Forelimb muscle (tissue), 1 donor: Measurements from ENCODE around the gene PRRT4. TPM values are rescaled to one million over a fixed set of nuclear protein-coding genes. Genes with fewer than 3 reads are reported as not detected.

Source experiments
- DNase-seq: peaks from one replicate; pipeline ENCODE4 v3.0.0-alpha.2; 2013; ENCODE audit warnings: low read depth
- polyA plus RNA-seq: library from polyadenylated mRNA; unstranded; fragments of 120-200 nt; gene quantifications from one replicate; pipeline ENCODE4 v1.2.1, GENCODE V29; 2013; ENCODE audit not compliant: insufficient read length

Gene PRRT4
- polyA plus RNA-seq, 1 donor = 30.9 TPM

- no peak for DNase-seq
These were observed 12.6 kb upstream of the PRRT4 start for GRCh38 chr7:128374041-128374440.

DNA sequence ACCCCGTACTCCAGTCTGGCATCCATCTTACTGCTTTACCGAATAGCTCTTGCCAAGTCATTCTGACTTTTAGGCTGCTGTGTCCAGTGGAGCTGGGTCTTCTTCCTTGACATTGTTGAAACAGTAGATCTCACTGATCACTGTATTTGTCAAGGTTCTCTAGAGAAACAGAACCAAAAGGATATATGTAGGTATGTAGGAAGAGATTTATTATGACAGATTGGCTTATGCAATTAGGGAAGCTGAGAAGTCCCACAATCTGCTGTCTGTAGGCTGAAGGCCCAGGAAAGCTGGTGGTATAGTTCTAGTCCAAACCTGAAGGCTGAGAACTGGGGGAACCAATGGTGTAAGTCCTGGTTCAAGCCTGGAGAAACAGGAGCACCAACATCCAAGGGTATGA lies 12.1 kb upstream of the PRRT4 start:
- no peak for DNase-seq

- DNase-seq = no peak
These were observed 9.0 kb upstream of the PRRT4 start for GRCh38 chr7:128370491-128370890.

DNA sequence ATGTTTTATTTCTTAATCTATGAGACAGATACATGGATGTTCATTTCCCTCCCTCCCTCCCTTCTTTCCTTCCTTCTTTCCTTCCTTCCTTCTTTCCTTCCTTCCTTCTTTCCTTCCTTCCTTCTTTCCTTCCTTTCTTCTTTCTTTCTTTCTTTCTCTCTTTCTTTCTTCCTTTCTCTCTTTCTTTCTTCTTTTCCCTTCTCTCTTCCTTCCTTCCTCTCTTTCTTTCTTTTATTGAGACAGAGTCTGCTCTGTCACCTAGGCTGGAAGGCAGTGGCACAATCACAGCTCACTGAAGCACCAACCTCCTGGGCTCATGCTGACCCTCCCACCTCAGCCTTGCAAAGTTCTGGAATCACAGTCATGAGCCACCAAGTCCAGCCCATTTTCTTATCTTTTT lies 5.5 kb upstream of the PRRT4 start:
- DNase-seq = no peak

- no peak for DNase-seq
These were observed 4.8 kb upstream of the PRRT4 start for GRCh38 chr7:128366300-128366699.

DNA sequence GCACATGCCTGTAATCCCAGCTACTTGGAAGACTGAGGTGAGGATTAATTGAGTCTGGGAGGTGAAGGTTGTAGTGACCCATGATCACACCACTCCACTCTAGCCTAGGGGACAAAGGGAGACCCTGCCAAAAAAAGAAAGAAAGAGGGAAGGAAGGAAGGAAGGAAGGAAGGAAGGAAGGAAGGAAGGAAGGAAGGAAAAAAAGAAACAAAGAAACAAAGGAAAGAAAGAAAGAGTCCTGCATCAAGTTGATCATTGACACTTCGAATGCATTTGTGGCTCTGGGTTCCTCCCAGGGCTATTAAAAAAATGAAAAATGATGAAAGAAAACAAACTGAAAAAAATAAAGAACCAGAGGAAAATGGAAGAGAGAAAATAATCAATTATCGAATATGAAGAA lies 3.9 kb upstream of the PRRT4 start:
- DNase-seq = no peak

DNA sequence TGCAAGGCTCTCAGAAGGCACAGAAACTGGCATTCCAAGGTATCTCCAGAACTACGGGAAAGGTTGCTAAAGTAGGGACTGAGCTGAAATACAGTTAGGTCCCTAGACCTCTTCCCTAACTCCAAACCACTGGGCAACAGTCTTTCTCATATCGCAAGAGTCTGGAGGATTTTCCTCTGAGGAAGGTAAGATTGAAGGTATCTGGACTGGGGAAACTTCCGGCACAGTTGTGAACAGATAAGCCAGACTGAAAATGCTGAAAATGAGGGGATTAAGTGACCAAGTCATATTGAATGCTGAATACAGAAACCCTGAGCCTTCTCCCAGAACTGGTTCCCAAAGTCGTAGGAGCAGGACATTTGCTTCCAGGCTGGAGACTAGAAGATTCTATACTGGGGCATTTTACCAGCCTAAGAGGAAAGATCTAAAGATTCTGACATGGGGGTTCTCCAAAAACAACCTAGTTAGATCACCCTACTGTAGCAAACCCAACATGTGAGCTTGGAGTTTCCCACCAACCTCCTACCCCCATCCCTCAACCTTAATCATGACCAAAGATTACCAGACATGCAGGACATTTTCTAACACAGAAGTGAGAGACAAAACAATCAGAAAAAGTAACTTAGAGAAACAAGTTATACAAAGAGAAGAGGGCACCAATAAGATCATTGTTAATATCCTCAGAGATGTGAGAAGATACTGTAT lies 2.8 kb upstream of the PRRT4 start:
- no peak for DNase-seq

- no peak for DNase-seq
These were observed 1.8 kb upstream of the PRRT4 start for GRCh38 chr7:128363261-128363721.

DNA sequence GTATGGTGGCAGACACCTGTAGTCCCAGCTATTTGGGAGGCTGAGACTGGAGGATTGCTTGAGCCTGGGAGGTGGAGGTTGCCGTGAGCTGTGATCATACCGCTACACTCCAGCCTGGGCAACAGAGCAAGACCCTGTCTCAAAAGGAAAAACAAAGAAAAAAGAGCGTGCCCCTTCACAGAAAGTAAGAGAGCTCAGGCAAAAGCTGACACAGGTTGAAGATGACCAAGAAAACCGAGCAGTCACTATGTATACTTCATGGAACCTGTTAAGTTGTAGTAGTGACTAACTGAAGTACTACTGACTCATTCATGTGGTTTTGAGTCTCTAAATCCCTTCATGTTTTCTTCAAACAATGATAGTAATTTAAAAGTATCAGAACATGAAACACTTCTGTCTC lies 1.2 kb upstream of the PRRT4 start:
- no peak for DNase-seq

DNA sequence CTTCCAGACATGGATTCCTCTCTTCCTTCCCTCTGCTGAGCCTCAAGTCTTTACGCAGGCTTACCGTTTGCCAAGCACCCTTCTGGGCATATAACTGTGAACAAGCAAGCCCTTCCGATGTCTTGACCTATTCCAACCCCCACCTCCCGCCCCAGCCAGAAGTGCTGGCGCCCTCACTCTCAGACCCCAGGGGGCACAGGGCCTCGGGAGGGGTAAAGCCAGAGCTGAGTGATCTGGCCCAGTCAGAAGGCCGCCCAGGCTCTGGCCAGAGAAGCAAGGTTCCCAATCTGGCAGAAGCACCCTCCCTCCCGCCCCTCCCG lies 1.2 kb downstream of the PRRT4 start:
- no peak for DNase-seq

- no peak for DNase-seq
These were observed 1.6 kb downstream of the PRRT4 start for GRCh38 chr7:128359939-128360338.

DNA sequence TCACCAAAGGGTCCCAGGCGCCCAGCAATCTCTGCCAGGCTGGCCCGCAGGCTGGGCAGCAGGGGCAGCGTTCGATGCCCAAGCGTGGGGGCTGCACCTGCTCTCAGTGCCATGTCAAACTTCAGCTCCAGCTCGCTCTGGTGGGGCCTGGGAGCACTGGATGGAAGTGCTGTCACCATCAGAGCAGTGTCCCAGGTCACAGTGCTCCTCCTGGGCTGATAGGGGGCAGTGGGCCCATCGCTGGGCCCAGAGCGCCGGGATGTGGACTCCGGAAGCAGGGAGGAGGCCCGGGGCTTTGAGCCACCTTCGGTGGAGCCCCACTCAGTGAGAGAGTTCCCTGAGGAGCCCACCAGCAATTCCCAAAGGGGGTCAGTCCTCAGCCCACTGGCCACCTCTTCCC lies 2.2 kb downstream of the PRRT4 start:
- no peak for DNase-seq

GRCh38 chr7:128358233-128358632 lies 3.3 kb downstream of the PRRT4 start:
- no peak for DNase-seq

DNA sequence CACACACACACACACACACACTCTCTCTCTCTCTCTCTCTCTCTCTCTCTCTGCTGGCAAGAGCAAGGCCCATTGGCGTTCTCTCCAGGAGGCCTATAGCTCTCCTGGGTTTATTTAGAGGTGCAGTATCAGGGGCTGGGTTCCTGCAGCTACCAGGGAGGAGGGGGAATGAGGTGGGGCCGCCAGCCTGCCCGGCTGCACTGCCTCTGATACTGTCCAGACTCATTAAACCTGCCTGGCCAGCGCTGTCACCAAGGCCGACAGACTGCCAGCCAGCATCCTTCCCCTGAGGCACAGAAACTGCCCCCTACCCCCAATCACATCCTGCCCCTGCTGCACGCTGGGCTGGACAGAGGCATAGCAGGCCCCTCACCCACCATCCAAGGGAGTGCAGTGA lies 4.3 kb downstream of the PRRT4 start:
- DNase-seq = no peak

DNA sequence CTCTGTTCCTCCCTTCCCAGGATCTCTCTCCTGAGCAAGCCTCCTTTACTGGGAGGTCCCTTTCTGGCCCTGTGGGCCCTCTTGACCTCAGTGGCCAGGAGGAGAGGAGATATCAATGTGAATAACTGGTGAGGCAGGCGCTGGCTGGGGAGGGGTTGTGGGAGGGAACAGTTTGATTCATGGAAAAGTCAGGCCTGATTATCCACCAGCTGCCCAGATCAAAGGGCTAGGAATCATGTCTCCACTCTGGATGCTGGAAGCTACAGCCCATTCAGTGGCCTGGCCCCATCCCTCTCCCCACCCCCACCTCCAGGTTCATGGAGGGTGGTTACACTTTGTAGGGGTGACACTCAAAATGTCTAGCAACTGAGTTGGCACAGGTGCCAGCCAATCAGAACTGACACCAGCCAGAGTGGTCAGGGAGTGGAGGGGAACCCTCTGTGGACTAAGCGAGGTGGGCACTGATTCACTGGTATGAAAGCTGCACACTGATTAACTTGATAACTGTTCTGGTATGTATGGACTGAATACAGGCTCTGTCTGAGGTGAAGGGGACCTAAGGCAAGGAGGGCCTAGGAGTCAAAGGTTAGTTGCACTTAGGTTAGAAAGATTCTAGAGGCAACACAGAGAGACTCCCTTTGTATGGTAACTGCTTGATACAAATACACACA lies 4.8 kb downstream of the PRRT4 start:
- no peak for DNase-seq

GRCh38 chr7:128353610-128354009 lies 7.9 kb downstream of the PRRT4 start:
- DNase-seq = no peak

DNA sequence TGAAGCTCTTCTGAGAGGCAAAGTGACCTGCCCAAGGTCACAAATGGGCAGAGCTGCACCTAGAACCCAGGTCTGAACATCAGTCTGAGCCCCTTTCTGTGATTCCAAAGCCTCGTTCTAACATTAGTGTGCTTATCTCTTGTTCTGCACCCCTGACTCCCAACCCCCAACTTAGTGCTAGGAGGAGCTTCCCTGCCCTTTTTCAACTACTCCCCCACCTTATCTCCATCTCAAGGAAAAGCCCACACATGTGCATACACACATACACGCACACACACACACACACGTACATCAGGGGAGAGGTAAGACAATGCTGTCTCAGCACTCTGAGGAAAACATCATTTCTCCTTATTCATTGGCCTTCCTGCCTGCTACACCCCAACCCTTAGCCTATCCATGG lies 8.3 kb downstream of the PRRT4 start:
- DNase-seq = no peak

DNA sequence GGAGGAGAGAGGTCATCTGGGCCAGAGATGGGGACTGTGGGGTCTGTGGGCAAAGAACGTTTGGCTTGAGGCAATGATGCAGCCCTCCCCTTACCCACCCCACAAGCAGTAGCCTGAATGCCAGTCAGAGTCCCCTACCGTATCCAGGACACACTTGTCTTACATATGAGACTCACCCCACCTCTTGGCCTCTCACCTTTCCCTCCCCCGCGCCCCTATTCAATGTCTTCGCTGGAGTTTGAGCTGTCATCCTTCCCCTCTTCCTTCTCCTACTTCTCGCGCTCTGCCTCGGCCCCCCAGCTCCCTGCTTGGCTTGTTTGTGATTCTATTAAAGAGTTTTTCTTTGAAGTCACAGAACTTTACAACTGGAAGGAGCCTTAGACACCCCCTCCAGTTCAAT lies 8.9 kb downstream of the PRRT4 start:
- no peak for DNase-seq

DNA sequence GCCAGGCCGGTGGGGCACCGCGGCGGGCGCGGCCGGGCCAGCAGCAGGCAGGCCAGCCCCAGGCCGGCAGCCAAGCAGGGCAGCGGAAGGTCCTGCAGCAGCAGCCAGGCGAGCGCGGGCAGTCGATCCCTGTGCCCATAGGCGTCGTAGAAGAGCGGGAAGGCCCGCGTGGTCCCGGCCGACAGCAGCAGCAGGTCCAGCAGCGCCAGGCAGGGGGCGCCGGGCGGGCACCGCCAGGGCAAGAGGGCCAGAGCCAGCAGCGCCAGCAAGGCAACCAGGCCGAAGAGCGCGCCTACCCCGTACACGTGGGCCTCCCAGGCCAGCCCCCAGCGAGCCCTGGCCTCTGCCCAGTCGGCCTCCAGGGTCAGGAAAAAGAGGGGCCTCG lies 9.3 kb downstream of the PRRT4 start:
- DNase-seq = no peak

DNA sequence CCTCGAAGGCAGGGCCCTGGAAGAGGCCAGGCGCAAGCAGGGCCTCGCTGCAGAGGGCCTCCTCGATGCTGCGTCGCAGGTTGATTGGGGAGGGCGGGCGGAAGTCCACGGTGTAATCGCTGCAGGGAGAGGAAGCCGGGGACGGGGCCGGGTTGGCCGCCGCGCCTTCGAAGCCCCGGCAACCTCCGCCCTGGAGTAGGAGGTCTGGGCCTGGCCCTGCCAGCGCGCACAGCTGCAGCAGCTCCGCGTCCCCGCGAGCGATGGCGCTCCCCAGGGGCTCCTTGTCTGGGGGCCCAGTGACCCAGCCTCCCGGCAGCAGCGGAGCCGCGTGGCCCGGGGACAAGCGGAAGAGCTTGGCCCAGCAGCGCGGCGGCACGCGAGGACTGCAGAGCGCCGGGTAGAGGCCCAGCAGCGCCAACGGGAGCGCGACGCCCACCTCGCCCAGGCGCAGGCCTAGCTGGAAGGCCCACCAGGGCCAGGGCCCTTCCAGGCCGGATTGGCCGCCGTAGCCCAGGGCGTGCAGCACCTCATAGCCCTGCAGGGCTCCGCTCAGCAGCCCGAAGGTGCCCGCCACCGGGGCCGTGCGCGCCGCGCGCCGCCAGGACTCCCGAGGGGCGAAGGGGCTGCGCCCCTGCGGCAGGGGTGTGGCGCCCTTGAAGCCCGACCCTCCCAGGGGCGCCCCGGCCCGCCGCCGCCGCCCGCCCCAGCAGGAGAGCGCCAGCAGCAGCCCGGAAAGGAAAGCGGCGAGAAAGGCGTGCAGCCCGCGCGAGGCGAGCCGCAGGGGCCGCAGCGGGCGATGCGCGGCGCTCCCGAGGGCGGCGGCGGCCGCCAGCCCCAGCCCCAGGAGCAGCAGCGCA lies 10.0 kb downstream of the PRRT4 start:
- DNase-seq = no peak

GRCh38 chr7:128350708-128351295 lies 10.7 kb downstream of the PRRT4 start:
- DNase-seq = no peak

DNA sequence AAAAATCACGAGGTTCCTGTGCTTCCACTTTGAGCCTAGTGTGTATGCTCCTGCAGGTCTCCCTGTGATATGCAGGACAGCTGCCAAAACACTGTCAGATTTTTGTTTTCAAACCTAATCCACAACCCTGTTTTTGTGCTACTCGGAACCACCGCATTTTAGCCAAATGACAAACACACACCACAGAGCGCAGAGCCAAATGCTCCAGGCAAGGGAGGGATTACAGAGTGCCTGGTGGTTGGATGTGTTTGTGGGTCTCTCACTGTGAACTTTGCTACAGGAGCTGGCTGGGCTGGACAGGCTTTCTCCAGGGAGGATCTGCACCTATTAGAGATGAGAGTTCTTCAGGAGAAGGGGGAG lies 12.0 kb downstream of the PRRT4 start:
- no peak for DNase-seq

GRCh38 chr7:128347647-128348097 lies 13.8 kb downstream of the PRRT4 start:
- no peak for DNase-seq
